GM12878 (cell line): ENCODE measurements around the gene ATP2A3. TPM values are rescaled to one million over a fixed set of nuclear protein-coding genes. Genes with fewer than 3 reads are reported as not detected.

Source experiments
- ATAC-seq: fragments of 200-7000 bp; cut with Tn5 transposase; 3 replicates; pipeline ENCODE4 v1.9.1; 2020; ENCODE audit warnings: mild to moderate bottlenecking, moderate library complexity
- BruUV-seq: library from RNA; stranded (reverse); fragments of 400-500 nt; replicated peaks from 2 replicates; lab custom pipeline; 2021; lab: Mats Ljungman, UMichigan
- CTCF ChIA-PET: fragments of 300-600 bp; sonication (Branson Sonifier 250); formaldehyde crosslinking; extraction: SDS; loops from one replicate; lab custom pipeline; 2021; ENCODE audit warnings: inconsistent platforms; lab: Yijun Ruan, JAX
- POLR2A ChIA-PET: fragments of 350-600 bp; formaldehyde crosslinking; extraction: SDS; loops from one replicate; lab custom pipeline; 2021; ENCODE audit warnings: inconsistent platforms; lab: Charles Lee
- RAD21 ChIA-PET: fragments of 300-600 bp; sonication (Branson Sonifier 250); formaldehyde crosslinking; loops from one replicate; lab custom pipeline; 2023; ENCODE audit warnings: antibody characterized with exemption; ENCODE audit not compliant: unreplicated experiment; lab: Charles Lee
- SMC1A ChIA-PET: fragments of 300-600 bp; sonication (Branson Sonifier 250); formaldehyde crosslinking; loops from one replicate; lab custom pipeline; 2023; ENCODE audit not compliant: unreplicated experiment, uncharacterized antibody; lab: Charles Lee
- DNase-seq: peaks from one replicate; pipeline ENCODE4 v3.0.0-alpha.2; 2011; ENCODE audit warnings: low read depth, low spot score
- FAIRE-seq: peaks from 3 replicates; lab custom pipeline; 2011; peaks lifted over from hg19 to GRCh38; lab: Jason Lieb, UNC
- H2AFZ ChIP-seq: 2 replicates; pipeline ENCODE4 v1.6.0; 2011; ENCODE audit warnings: low read depth, low read length, control low read depth; ENCODE audit not compliant: control insufficient read depth
- H3K27ac ChIP-seq: 2 replicates; pipeline ENCODE4 v1.5.1; 2011; ENCODE audit warnings: control low read depth; ENCODE audit not compliant: control insufficient read depth, insufficient read depth
- H3K27me3 ChIP-seq, 2 experiments: replicated peaks in 1 of 2; 2 replicates each; pipeline versions ENCODE4 v1.6.0 to v1.6.1; 2011; ENCODE audit warnings: low read length in 1 of 2; ENCODE audit not compliant: control insufficient read depth in 2 of 2, insufficient read depth in 2 of 2
- H3K36me3 ChIP-seq, 2 experiments: 2 replicates each; pipeline ENCODE4 v1.5.1; 2011; ENCODE audit warnings: low read length in 1 of 2; ENCODE audit not compliant: control insufficient read depth in 2 of 2, insufficient read depth in 2 of 2
- H3K4me1 ChIP-seq: 2 replicates; pipeline ENCODE4 v1.6.1; 2011; ENCODE audit warnings: mild to moderate bottlenecking, low read length, moderate library complexity, mixed read lengths; ENCODE audit not compliant: control insufficient read depth, insufficient read depth
- H3K4me2 ChIP-seq: 2 replicates; pipeline ENCODE4 v1.6.0; 2011; ENCODE audit warnings: control low read depth; ENCODE audit not compliant: control insufficient read depth, insufficient read depth
- H3K4me3 ChIP-seq: fragments of 200-600 bp; sonication (generic); 2 replicates; pipeline ENCODE4 v1.5.1; 2016
- H3K79me2 ChIP-seq: 2 replicates; pipeline ENCODE4 v1.6.0; 2011; ENCODE audit warnings: low read length; ENCODE audit not compliant: control insufficient read depth, insufficient read depth
- H3K9ac ChIP-seq: 2 replicates; pipeline ENCODE4 v1.8.0; 2011; ENCODE audit warnings: low read length, control low read depth, mixed read lengths; ENCODE audit not compliant: control insufficient read depth, insufficient read depth
- H3K9me3 ChIP-seq: replicated peaks from 3 replicates; pipeline ENCODE4 v1.5.1; 2011; ENCODE audit warnings: mild to moderate bottlenecking, low read length; ENCODE audit not compliant: control insufficient read depth, insufficient read depth
- H4K20me1 ChIP-seq: 2 replicates; pipeline ENCODE4 v1.6.0; 2011; ENCODE audit not compliant: control insufficient read depth, insufficient read depth
- ATF2 ChIP-seq: IDR thresholded peaks from 2 replicates; pipeline ENCODE4 v1.6.1; 2012; ENCODE audit warnings: low read length, inconsistent platforms
- BCL3 ChIP-seq: IDR thresholded peaks from 2 replicates; pipeline ENCODE4 v1.6.1; 2011; ENCODE audit warnings: borderline replicate concordance, low read depth, mild to moderate bottlenecking, moderate library complexity, low read length; ENCODE audit not compliant: insufficient read depth, poor library complexity, severe bottlenecking
- CREM ChIP-seq: IDR thresholded peaks from 2 replicates; pipeline ENCODE4 v1.6.1; 2014; ENCODE audit warnings: antibody characterized with exemption, low read depth
- GABPA ChIP-seq: IDR thresholded peaks from 2 replicates; pipeline ENCODE4 v1.6.1; 2014; ENCODE audit warnings: antibody characterized with exemption, low read depth, mild to moderate bottlenecking, inconsistent platforms
- IKZF2 ChIP-seq, 2 experiments: fragments of 450-650 bp; IDR thresholded peaks; 2 replicates each; pipeline ENCODE4 v1.6.1; 2017; ENCODE audit warnings: mild to moderate bottlenecking in 2 of 2, moderate library complexity in 2 of 2
- MTA2 ChIP-seq: fragments of 450-650 bp; IDR thresholded peaks from 2 replicates; pipeline ENCODE4 v1.6.1; 2016; ENCODE audit warnings: low read depth, mild to moderate bottlenecking, moderate library complexity
- MYC ChIP-seq: IDR thresholded peaks from 2 replicates; pipeline ENCODE4 v1.6.1; 2011; ENCODE audit warnings: mild to moderate bottlenecking, low read length, moderate library complexity, inconsistent platforms; ENCODE audit not compliant: insufficient read depth, insufficient replicate concordance, insufficient read length, severe bottlenecking
- NR2C1 ChIP-seq: fragments of 450-650 bp; IDR thresholded peaks from 2 replicates; pipeline ENCODE4 v1.6.1; 2017; ENCODE audit warnings: antibody characterized with exemption, mild to moderate bottlenecking, moderate library complexity
- NR2F1 ChIP-seq: fragments of 450-650 bp; conservative IDR thresholded peaks from 2 replicates; pipeline ENCODE4 v1.6.1; 2017; ENCODE audit warnings: mild to moderate bottlenecking
- POLR2AphosphoS2 ChIP-seq: IDR thresholded peaks from 2 replicates; pipeline ENCODE4 v1.6.1; 2011; ENCODE audit warnings: low read depth, mild to moderate bottlenecking, low read length, improper control_type of control experiment, moderate library complexity
- SMC3 ChIP-seq: IDR thresholded peaks from 2 replicates; pipeline ENCODE4 v1.6.1; 2011; ENCODE audit warnings: low read length, improper control_type of control experiment, borderline replicate concordance
- ZNF622 ChIP-seq: fragments of 450-650 bp; IDR thresholded peaks from 2 replicates; pipeline ENCODE4 v1.6.1; 2017; ENCODE audit warnings: mild to moderate bottlenecking, inconsistent platforms
- WGBS: methylation state at CpG from one replicate; pipeline ENCODE4 v1.1.6; 2016; ENCODE audit warnings: low lambda C conversion rate; ENCODE audit not compliant: insufficient replicate concordance, insufficient coverage; ENCODE audit errors: missing lambda C conversion rate; 5-methylcytosine and 5-hydroxymethylcytosine counted together
- in situ Hi-C: fragments of 300-500 bp; cut with MboI; formaldehyde crosslinking; loops from 9 replicates; pipeline ENCODE4 v1.14.3; 2018; ENCODE audit warnings: mixed read lengths
- intact Hi-C: fragments of 100-400 bp; cut with micrococcal nuclease; formaldehyde crosslinking; loops from one replicate; pipeline ENCODE4 v1.14.2; 2022; ENCODE audit not compliant: unreplicated experiment
- polyA plus RNA-seq, 11 experiments: library from polyadenylated mRNA; depleted of rRNA in 4 of 11; unstranded in 6 of 11; stranded (reverse) in 5 of 11; fragments of >200 nt; fragmentation: Nextera tagmentation in 4 of 11; fragmentation: Illumina TruSeq in 1 of 11; extraction: Ambion mirVana in 4 of 11; extraction: Trizol in 1 of 11; gene quantifications; 1 replicate in 1 of 11; 2 replicates in 10 of 11; pipeline versions ENCODE4 v1.2.1 to v1.2.3, GENCODE V29; 2011 to 2016; ENCODE audit warnings: inconsistent platforms in 2 of 11, missing spikeins in 2 of 11, low read depth in 1 of 11
- total RNA-seq, 4 experiments: library from RNA; depleted of rRNA in 3 of 4; stranded (reverse); fragments of >200 nt in 3 of 4; fragmentation: Illumina TruSeq in 1 of 4; extraction: Trizol in 1 of 4; gene quantifications; 2 replicates each; pipeline versions ENCODE4 v1.2.1 to v1.2.3, GENCODE V29; 2013 to 2021
- TF ChIP-seq, protein P1 (sequence below): IDR thresholded peaks from 2 replicates; pipeline ENCODE4 v1.6.1; 2012; ENCODE audit warnings: low read depth, low read length, improper control_type of control experiment
- TF ChIP-seq, protein P2 (sequence below): fragments of 450-650 bp; IDR thresholded peaks from 2 replicates; pipeline ENCODE4 v1.6.1; 2018; ENCODE audit warnings: borderline replicate concordance, mild to moderate bottlenecking; ENCODE audit not compliant: partially characterized antibody
- TF ChIP-seq, protein P3 (sequence below): fragments of 450-650 bp; conservative IDR thresholded peaks from 2 replicates; pipeline ENCODE4 v1.6.1; 2017; ENCODE audit warnings: mild to moderate bottlenecking, moderate library complexity

Gene ATP2A3
- total and polyA plus RNA-seq, 10 of the 15 experiments (the other 5 are each of a cell fraction or from before 2014, with no cell fraction given) = 1.0 to 99.2 (median 37.9) TPM

DNA sequence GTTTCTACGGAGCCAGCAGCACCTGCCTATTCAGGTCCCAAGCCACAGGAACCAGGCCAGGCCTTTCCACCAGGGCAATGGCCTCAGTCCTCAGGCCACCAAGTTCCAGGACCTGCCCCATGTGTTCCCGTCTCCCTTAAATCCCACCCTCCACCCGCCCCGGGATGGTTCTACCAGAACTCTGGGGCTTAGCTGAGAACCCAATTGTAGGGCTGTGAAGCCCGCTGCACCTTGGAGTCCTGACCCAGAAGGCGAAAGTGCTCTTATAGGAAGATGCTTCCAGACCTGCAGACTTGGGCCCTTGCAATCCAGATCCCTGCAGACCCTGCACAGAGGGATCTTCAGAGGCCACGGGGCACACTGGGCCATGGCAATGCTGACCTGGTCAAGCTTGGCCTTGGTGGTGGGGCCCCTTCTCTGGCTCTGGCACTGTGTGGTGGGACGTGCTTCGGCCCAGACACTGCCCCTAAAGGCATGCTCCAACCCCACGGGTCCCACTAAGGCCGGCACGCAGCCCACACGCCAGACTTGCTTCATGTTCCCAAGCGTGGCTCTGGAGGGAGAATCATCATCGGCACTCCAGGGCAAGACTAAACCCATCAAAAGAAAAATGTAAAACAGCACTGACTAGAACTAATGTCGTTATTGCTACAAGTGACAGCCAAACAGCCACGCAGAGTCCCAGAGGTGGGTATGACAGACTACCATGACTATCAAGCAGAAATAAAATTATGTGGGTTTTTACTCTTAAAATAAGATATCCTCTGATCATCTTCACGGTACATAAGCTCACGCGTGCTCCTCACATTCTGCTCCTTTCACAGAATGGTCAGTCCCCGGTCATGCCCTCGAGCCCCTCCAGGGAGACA, 41.3 kb upstream of the ATP2A3 start:
- Histone ChIP-seq H3K9ac (no peak overlapping the region), H3K79me2 (no peaks in the 10 kb centered on the region), H3K27me3 (no peaks in the 10 kb centered on the region), H3K4me3 (no peak overlapping the region), H3K27ac (no peak overlapping the region), H4K20me1 (no peaks in the 10 kb centered on the region), H2AFZ (no peak overlapping the region), H3K36me3 (peaks cover 9 to 11% of the 10 kb centered on the region in 2 experiments), H3K9me3 (no peaks in the 10 kb centered on the region), H3K4me2 (no peak overlapping the region), H3K4me1 (no peaks in the 10 kb centered on the region)
- intact Hi-C loops = loop anchor here (1.0 to 10.0 kb wide), 3 partner anchors 91 to 271 kb away; no protein-coding TSS in a partner anchor
- DNase-seq = no peak
- no peak for ATAC-seq
- ChIA-PET SMC1A (interaction anchor here (0.8 to 1.4 kb wide), 3 partner anchors 41 to 94 kb away, joined by 3 to 5 read pairs (median 4); no protein-coding TSS in a partner anchor), CTCF (interaction anchor here (0.6 to 10.5 kb wide), 9 partner anchors 40 to 267 kb away, joined by 3 to 99 read pairs (median 4); partner anchors contain the start of gene ATP2A3), RAD21 (interaction anchor here (5.1 kb wide), 1 partner anchor 92 kb away, joined by 25 read pairs; no protein-coding TSS in a partner anchor), POLR2A (no interaction called here)
- TF ChIP-seq NR2C1 (no peak), SMC3 (no peak), ZNF622 (no peak), BCL3 (no peak), NR2F1 (no peak), MYC (no peak), GABPA (no peak), IKZF2 (IDR thresholded peaks at IDR 0.05) (no peak), ATF2 (no peak), CREM (no peak), POLR2AphosphoS2 (no peak), MTA2 (no peak)
- TF ChIP-seq, protein P1, sequence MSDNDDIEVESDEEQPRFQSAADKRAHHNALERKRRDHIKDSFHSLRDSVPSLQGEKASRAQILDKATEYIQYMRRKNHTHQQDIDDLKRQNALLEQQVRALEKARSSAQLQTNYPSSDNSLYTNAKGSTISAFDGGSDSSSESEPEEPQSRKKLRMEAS = no peak
- TF ChIP-seq, protein P2, sequence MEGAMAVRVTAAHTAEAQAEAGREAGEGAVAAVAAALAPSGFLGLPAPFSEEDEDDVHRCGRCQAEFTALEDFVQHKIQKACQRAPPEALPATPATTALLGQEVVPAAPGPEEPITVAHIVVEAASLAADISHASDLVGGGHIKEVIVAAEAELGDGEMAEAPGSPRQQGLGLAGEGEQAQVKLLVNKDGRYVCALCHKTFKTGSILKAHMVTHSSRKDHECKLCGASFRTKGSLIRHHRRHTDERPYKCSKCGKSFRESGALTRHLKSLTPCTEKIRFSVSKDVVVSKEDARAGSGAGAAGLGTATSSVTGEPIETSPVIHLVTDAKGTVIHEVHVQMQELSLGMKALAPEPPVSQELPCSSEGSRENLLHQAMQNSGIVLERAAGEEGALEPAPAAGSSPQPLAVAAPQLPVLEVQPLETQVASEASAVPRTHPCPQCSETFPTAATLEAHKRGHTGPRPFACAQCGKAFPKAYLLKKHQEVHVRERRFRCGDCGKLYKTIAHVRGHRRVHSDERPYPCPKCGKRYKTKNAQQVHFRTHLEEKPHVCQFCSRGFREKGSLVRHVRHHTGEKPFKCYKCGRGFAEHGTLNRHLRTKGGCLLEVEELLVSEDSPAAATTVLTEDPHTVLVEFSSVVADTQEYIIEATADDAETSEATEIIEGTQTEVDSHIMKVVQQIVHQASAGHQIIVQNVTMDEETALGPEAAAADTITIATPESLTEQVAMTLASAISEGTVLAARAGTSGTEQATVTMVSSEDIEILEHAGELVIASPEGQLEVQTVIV = no peak
- TF ChIP-seq, protein P3, sequence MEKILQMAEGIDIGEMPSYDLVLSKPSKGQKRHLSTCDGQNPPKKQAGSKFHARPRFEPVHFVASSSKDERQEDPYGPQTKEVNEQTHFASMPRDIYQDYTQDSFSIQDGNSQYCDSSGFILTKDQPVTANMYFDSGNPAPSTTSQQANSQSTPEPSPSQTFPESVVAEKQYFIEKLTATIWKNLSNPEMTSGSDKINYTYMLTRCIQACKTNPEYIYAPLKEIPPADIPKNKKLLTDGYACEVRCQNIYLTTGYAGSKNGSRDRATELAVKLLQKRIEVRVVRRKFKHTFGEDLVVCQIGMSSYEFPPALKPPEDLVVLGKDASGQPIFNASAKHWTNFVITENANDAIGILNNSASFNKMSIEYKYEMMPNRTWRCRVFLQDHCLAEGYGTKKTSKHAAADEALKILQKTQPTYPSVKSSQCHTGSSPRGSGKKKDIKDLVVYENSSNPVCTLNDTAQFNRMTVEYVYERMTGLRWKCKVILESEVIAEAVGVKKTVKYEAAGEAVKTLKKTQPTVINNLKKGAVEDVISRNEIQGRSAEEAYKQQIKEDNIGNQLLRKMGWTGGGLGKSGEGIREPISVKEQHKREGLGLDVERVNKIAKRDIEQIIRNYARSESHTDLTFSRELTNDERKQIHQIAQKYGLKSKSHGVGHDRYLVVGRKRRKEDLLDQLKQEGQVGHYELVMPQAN = no peak
- BruUV-seq = no TSS peak
- in situ Hi-C loops = loop anchor here (5.0 kb wide), 2 partner anchors 93 to 138 kb away; no protein-coding TSS in a partner anchor
- 95% methylated on average over 22 of the region's 22 CpGs for WGBS
- no peak for FAIRE-seq
